Central memory CD8-positive, alpha-beta T cell (primary cell): ENCODE data around the gene MYO9A.

ENCODE experiments used
- ATAC-seq: fragments of 150-1000 bp; cut with Tn5 transposase; replicated peaks from 2 replicates; pipeline ENCODE4 v1.10.0; 2022; ENCODE audit warnings: mild to moderate bottlenecking, moderate FRiP score, moderate number of reproducible peaks; ENCODE audit not compliant: poor library complexity, severe bottlenecking; ENCODE audit errors: extremely low read depth
- DNase-seq, 2 donors: peaks; one replicate each; pipeline ENCODE4 v3.0.0; 2021; ENCODE audit warnings: low spot score in 2 of 2
- H3K27ac Mint-ChIP-seq: one replicate; pipeline ENCODE4 v1.8.0; 2022; ENCODE audit warnings: low read depth, mild to moderate bottlenecking, moderate library complexity, mixed read lengths
- H3K27me3 Mint-ChIP-seq: one replicate; pipeline ENCODE4 v1.8.0; 2022; ENCODE audit warnings: mixed read lengths
- H3K36me3 Mint-ChIP-seq: one replicate; pipeline ENCODE4 v1.8.0; 2022; ENCODE audit warnings: mild to moderate bottlenecking, moderate library complexity, mixed read lengths; ENCODE audit not compliant: insufficient read depth
- H3K4me1 Mint-ChIP-seq: one replicate; pipeline ENCODE4 v1.8.0; 2022; ENCODE audit warnings: mixed read lengths
- H3K4me3 Mint-ChIP-seq: one replicate; pipeline ENCODE4 v1.8.0; 2022; ENCODE audit warnings: mild to moderate bottlenecking, moderate library complexity, mixed read lengths
- H3K9me3 Mint-ChIP-seq: one replicate; pipeline ENCODE4 v1.8.0; 2022; ENCODE audit warnings: mixed read lengths

MYO9A gene

DNA sequence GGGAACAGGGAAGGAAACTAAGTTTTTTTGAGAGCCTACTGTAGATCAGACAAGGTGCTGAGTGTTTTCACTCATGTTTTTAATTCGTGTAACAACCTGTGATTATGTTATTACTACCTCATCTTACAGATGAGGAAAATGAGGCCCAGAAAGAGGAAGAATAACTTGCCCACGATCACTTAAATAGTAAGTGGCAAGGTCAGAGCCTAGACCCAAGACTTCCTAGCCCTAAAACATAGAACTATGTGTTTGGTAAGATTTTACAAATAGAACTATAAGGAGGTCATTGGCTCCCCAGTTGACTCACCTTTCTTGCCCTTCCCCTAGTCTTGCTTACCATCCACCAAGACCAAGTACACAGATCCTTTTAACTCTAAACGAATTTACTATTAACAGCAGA lies 14.0 kb upstream of the MYO9A start:
- DNase-seq (no peak), ATAC-seq (no peak)
- Mint-ChIP-seq H3K27ac (no peak overlapping the region), H3K27me3 (no peaks in the 10 kb centered on the region), H3K9me3 (no peaks in the 10 kb centered on the region), H3K4me1 (no peaks in the 10 kb centered on the region), H3K4me3 (no peak overlapping the region), H3K36me3 (no peaks in the 10 kb centered on the region)

GRCh38 chr15:72130272-72130671 lies 12.3 kb upstream of the MYO9A start:
- Mint-ChIP-seq H3K4me3 (no peak overlapping the region), H3K9me3 (no peaks in the 10 kb centered on the region), H3K4me1 (no peaks in the 10 kb centered on the region), H3K27me3 (no peaks in the 10 kb centered on the region), H3K36me3 (no peaks in the 10 kb centered on the region), H3K27ac (no peak overlapping the region)
- no peak for ATAC-seq
- DNase-seq, result no peak

- no peaks in the 10 kb centered on the region for H3K9me3 Mint-ChIP-seq
- no peak overlapping the region for H3K27ac Mint-ChIP-seq
- ATAC-seq (no peak), DNase-seq (no peak)
- no peak overlapping the region for H3K4me3 Mint-ChIP-seq
- H3K27me3 Mint-ChIP-seq, result no peaks in the 10 kb centered on the region
- H3K36me3 Mint-ChIP-seq, result no peaks in the 10 kb centered on the region
- H3K4me1 Mint-ChIP-seq, result no peaks in the 10 kb centered on the region
Measured at GRCh38 chr15:72128359-72128758, 10.4 kb upstream of the MYO9A start.

DNA sequence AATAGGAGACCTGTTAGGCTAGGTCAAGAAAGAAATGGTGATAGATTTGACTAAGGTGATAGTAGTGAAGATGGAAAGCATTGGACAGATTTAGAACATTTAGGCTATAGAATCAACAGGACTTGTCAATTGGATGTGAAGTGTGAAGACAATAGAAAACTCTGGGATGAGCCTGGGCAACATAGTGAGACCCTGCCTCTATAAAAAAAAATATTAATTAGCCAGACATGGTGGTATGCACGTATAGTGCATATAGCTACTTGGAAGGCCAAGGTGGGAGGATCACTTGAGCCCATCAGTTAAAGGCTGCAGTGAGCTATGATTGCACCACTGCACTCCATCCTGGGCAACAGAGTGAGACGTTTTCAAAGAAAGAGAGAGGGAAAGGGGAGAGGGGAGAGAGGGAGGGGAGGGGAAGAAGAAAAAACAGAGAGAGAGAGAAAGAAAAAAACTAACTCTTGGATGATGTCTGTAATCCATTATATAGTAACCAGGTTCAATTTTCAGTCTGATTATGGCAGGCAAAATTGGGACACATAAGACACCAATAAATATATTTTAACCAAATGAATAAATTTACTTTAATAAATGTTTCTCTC lies 9.9 kb upstream of the MYO9A start:
- no peaks in the 10 kb centered on the region for H3K36me3 Mint-ChIP-seq
- no peak for ATAC-seq

GRCh38 chr15:72124218-72124617 lies 6.3 kb upstream of the MYO9A start:
- H3K9me3 Mint-ChIP-seq, result no peaks in the 10 kb centered on the region

More for the DNA sequence above, 9.9 kb upstream of the MYO9A start:
- no peak overlapping the region for H3K4me3 Mint-ChIP-seq
- no peak for DNase-seq
- H3K9me3 Mint-ChIP-seq, result no peaks in the 10 kb centered on the region
- H3K4me1 Mint-ChIP-seq, result no peaks in the 10 kb centered on the region
- H3K27ac Mint-ChIP-seq, result no peak overlapping the region
- H3K27me3 Mint-ChIP-seq, result no peaks in the 10 kb centered on the region

DNA sequence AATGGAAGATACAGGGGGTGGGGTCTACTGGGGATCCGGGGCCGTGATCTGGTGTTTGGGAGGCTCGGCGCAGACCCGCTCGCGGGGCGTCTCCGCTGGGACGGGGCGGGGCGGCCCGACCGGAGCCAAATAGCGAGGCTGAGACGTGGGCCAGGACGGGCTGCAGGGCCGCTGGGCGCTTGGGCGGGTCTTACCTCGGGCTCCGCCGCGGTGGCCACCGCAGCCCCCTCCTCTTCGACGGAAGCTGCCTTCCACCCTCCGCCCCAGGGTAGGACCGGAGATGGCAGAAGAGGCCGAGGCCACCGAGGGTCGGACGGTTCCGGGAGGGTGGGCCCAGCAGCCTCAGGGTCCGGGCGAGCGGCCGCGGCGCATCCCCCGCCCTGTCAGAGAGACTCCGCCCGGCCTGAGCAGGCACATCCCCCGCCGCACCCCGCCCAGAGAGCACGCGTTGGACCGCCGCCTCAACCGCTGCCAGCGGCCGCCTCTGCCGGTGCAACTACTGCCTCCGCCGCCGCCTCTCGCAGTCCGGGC lies 399 bp downstream of the MYO9A start:
- Mint-ChIP-seq H3K27me3 (no peaks in the 10 kb centered on the region), H3K27ac (peak overlapping the region; percentile 97), H3K4me1 (peaks cover 40% of the 10 kb centered on the region), H3K4me3 (peak overlapping the region; percentile 90), H3K36me3 (peaks cover 7% of the 10 kb centered on the region), H3K9me3 (no peaks in the 10 kb centered on the region)
- DNase-seq, result peak in 1 of 2 donors; percentile 41
- ATAC-seq, result peak; percentile 38

More at GRCh38 chr15:72124218-72124617, 6.3 kb upstream of the MYO9A start:
- Mint-ChIP-seq H3K27me3 (no peaks in the 10 kb centered on the region), H3K4me3 (no peak overlapping the region), H3K27ac (no peak overlapping the region), H3K4me1 (no peaks in the 10 kb centered on the region), H3K36me3 (no peaks in the 10 kb centered on the region)
- ATAC-seq, result no peak
- no peak for DNase-seq

DNA sequence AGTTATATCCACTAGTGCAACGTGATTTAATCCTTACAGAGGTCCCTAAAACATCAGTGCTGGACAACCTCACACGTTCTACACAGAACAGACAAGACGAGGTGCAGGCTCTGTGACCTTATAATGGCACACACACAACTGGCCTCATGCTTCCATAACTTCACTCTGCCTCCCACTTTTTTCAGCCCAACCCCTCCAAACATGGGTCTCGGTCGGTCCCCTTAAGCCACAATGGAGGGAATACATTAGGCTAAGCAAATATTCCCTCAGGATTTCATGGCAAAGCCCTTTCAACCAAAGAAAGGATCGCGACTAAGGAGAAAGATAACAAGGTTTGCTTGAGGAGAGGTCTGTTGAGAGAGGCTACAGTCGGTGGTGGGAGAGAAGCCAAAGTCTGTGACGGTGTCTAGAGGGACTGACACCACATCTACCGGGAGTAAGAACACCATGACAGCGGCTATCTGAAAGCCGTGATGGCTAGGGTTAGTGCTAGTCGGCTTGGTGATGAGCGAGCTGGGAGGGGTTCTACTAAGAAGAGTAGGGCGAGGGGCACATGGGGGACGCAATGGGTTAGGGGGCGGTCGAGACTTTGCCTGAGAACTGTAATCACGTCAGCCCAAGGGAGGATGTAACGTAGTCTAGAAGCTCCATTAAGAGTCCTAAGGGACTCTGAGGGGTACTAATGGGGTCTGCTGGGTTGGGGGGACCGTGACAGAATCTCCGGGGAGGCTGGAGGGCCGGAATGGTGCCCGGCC lies 1.0 kb downstream of the MYO9A start:
- peak overlapping the region; percentile 90 for H3K4me3 Mint-ChIP-seq
- H3K4me1 Mint-ChIP-seq, result peaks cover 40% of the 10 kb centered on the region
- ATAC-seq (peak; percentile 1), DNase-seq (no peak)
- H3K9me3 Mint-ChIP-seq, result no peaks in the 10 kb centered on the region
- H3K36me3 Mint-ChIP-seq, result peaks cover 7% of the 10 kb centered on the region
- no peaks in the 10 kb centered on the region for H3K27me3 Mint-ChIP-seq
- H3K27ac Mint-ChIP-seq, result peak overlapping the region; percentile 97

DNA sequence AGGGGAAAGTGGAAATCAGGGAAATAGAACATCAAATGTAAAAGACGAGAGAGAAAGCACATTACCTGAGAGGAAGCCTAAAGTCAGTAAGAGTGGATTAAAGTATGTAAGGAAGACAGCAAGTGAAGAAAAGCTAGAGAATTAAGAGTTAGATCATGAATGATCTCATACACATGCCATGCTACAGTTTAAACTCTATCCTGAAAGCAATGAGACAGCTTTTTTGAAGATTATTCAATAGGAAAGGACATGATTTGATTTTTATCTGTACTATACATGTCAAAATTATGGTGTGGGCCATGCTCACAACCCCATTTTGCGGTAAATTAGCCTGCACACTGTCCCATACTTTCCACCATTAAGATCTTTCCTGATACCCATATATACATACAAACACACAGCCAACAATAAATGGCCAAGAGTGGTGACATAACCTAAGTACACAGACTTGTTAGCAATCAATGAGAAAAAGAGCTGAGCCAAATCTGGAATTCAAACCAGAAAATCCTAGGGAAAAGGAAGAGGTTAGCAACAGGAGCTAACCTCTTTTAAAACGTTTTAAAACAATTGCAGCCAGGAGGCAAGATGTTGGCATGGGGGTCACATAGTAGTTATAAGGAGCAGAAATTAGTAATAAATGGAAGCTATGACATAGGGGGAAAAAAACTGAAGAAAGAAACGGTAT lies 4.5 kb downstream of the MYO9A start:
- ATAC-seq (no peak), DNase-seq (no peak)
- Mint-ChIP-seq H3K36me3 (peaks cover 7% of the 10 kb centered on the region), H3K4me1 (peaks cover 32% of the 10 kb centered on the region), H3K9me3 (no peaks in the 10 kb centered on the region), H3K27me3 (no peaks in the 10 kb centered on the region), H3K4me3 (no peak overlapping the region), H3K27ac (no peak overlapping the region)

- no peaks in the 10 kb centered on the region for H3K27me3 Mint-ChIP-seq
- H3K4me3 Mint-ChIP-seq, result no peak overlapping the region
- DNase-seq (no peak), ATAC-seq (no peak)
- no peak overlapping the region for H3K27ac Mint-ChIP-seq
- peaks cover 31% of the 10 kb centered on the region for H3K4me1 Mint-ChIP-seq
- H3K9me3 Mint-ChIP-seq, result no peaks in the 10 kb centered on the region
- peaks cover 5% of the 10 kb centered on the region for H3K36me3 Mint-ChIP-seq
Measured at GRCh38 chr15:72112805-72113204, 5.1 kb downstream of the MYO9A start.

DNA sequence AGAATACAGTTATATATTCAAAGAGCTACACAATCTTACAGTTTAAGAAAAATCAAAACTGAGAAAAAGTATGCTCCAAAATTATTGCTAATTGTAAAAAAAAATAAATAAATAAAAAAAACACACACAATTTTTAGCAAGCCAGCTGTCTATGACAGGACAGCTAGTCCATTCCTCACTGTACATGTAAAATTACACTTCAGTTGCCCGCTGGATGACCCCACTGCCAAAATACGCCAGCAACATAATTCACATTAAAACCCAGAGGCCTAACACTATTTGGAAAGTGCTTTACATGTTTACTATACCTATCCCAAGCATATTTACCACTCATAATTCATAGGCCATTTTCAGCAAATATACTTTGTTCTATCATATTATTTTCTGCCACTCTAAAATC lies 5.8 kb downstream of the MYO9A start:
- H3K36me3 Mint-ChIP-seq, result peaks cover 2% of the 10 kb centered on the region
- no peak overlapping the region for H3K27ac Mint-ChIP-seq
- H3K4me3 Mint-ChIP-seq, result no peak overlapping the region
- H3K27me3 Mint-ChIP-seq, result no peaks in the 10 kb centered on the region
- H3K9me3 Mint-ChIP-seq, result no peaks in the 10 kb centered on the region
- DNase-seq (no peak), ATAC-seq (no peak)
- H3K4me1 Mint-ChIP-seq, result peaks cover 29% of the 10 kb centered on the region

DNA sequence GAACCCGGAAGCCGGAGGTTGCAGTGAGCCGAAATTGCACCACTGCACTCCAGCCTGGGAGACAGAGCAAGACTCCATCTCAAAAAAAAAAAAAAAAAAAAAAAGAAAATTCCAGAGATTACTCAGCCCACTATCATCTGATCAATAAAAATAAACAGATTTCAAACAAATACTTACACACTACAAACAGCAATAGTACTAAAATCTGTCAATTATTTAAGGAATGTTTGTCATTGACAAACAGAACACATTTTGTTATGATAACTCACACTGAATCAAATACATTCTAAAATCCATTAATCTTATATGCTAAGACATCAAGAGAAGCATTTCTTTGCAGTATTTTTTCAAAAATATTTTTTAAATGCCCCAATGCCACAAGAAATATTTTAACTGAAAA lies 7.6 kb downstream of the MYO9A start:
- Mint-ChIP-seq H3K9me3 (no peaks in the 10 kb centered on the region), H3K27me3 (no peaks in the 10 kb centered on the region), H3K27ac (no peak overlapping the region), H3K4me3 (no peak overlapping the region), H3K4me1 (peaks cover 20% of the 10 kb centered on the region), H3K36me3 (no peaks in the 10 kb centered on the region)
- ATAC-seq, result no peak
- DNase-seq, result no peak

GRCh38 chr15:72106068-72106467 lies 11.9 kb downstream of the MYO9A start:
- Mint-ChIP-seq H3K9me3 (no peaks in the 10 kb centered on the region), H3K4me1 (peaks cover 16% of the 10 kb centered on the region), H3K4me3 (no peak overlapping the region), H3K27ac (no peak overlapping the region), H3K27me3 (no peaks in the 10 kb centered on the region), H3K36me3 (no peaks in the 10 kb centered on the region)
- DNase-seq, result no peak
- ATAC-seq, result no peak

DNA sequence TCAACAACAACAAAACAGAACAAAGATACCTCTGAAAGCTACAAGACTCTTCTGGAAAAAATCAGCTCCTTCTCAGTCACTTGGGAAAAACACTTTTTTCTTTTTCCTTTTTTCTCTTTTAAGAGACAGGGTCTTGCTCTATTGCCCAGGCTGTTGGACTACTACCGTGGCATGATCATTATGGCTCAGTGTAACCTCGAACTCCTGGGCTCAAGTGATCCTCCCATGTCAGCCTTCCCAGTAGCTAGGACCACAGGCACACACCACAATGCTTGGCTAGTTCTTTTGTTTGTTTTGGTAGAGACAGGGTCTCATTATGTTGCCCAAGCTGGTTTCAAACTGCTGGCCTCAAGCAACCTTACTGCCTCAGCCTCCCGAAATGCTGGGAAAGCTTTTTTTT lies 12.8 kb downstream of the MYO9A start:
- no peaks in the 10 kb centered on the region for H3K36me3 Mint-ChIP-seq
- peaks cover 16% of the 10 kb centered on the region for H3K4me1 Mint-ChIP-seq
- ATAC-seq (no peak), DNase-seq (no peak)
- H3K9me3 Mint-ChIP-seq, result no peaks in the 10 kb centered on the region
- no peak overlapping the region for H3K4me3 Mint-ChIP-seq
- no peak overlapping the region for H3K27ac Mint-ChIP-seq
- H3K27me3 Mint-ChIP-seq, result no peaks in the 10 kb centered on the region
